ENCODE results near the gene NFATC3. TPM values are rescaled to one million over a fixed set of nuclear protein-coding genes. Genes with fewer than 3 reads are reported as not detected.

Gene NFATC3
- total RNA-seq, 1 experiment from 2014 or later, result 33.0 TPM

GRCh38 chr16:68246121-68246520 is 161.0 kb downstream of the NFATC3 start:
- H3K9me3 Mint-ChIP-seq, result no peaks in the 10 kb centered on the region
- H2BK15ac ChIP-seq (ENCODE audit: low read depth, low read length), result no peak overlapping the region
- no peak overlapping the region for H3K9ac ChIP-seq (ENCODE audit: extremely low read depth, insufficient read length, low read length)

More at GRCh38 chr16:68246121-68246520, 161.0 kb downstream of the NFATC3 start:
- H3K9me3 ChIP-seq (ENCODE audit: control insufficient read depth, low read depth, low read length), result no peaks in the 10 kb centered on the region
- no peak overlapping the region for H4K5ac ChIP-seq (ENCODE audit: insufficient read length, low read depth, low read length)
- H4K8ac ChIP-seq (replicated peaks; ENCODE audit: insufficient read length, low read depth, low read length), result no peak overlapping the region
- no peaks in the 10 kb centered on the region for H3K79me2 ChIP-seq (ENCODE audit: insufficient read depth, low read length)
- no peak overlapping the region for H3K23ac ChIP-seq (ENCODE audit: insufficient read length, low read depth, low read length)
- H3K27me3 ChIP-seq (ENCODE audit: insufficient read depth, low read length), result no peaks in the 10 kb centered on the region; the same call in 1 of the 2 replicates
- no peak overlapping the region for H2BK20ac ChIP-seq (ENCODE audit: low read depth, low read length, poor library complexity, severe bottlenecking)
- no CpG with 5 or more reads among the region's 7 CpGs for WGBS (ENCODE audit: extremely low coverage, insufficient read length, low lambda C conversion rate)
- no peak overlapping the region for H3K18ac ChIP-seq (ENCODE audit: insufficient read length, low read depth, low read length)
- H2BK12ac ChIP-seq (ENCODE audit: insufficient read length, low read depth, low read length), result no peak overlapping the region
- H4K91ac ChIP-seq (ENCODE audit: insufficient read length, low read depth, low read length), result no peak overlapping the region
- no peak overlapping the region for H3K4me2 ChIP-seq (ENCODE audit: insufficient read depth, insufficient read length, low read length)
- no peaks in the 10 kb centered on the region for H4K20me1 ChIP-seq (ENCODE audit: control insufficient read depth, insufficient read depth, insufficient read length)
- no peaks in the 10 kb centered on the region for H3K4me1 ChIP-seq (ENCODE audit: insufficient read depth, low read length)
- no peak overlapping the region; a peak in 1 of 7 replicates for H3K27ac Mint-ChIP-seq
- peaks cover 11% of the 10 kb centered on the region for H3K23me2 ChIP-seq (ENCODE audit: insufficient read length, low read depth, low read length, poor library complexity, severe bottlenecking)
- peaks cover 15 to 16% of the 10 kb centered on the region in 2 experiments for H3K4me1 Mint-ChIP-seq
- peak overlapping the region; percentile 88 to 93 for H3K4me3 Mint-ChIP-seq
- H3K36me3 Mint-ChIP-seq (ENCODE audit: insufficient read depth in 1 of 3, low read depth in 3 of 3), result peaks cover 1 to 10% (median 7%) of the 10 kb centered on the region in 3 experiments; a peak in 4 of 7 replicates
- H3K56ac ChIP-seq (ENCODE audit: insufficient read length, low read depth, low read length), result no peak overlapping the region
- DNase-seq, result no peak
- H3T11ph ChIP-seq (ENCODE audit: low read length), result no peak overlapping the region
- no peak overlapping the region for H3K14ac ChIP-seq (ENCODE audit: insufficient read depth, low read length)
- H2BK120ac ChIP-seq (ENCODE audit: low read depth, low read length, poor library complexity, severe bottlenecking), result no peak overlapping the region
- peaks cover 18% of the 10 kb centered on the region for H3K27me3 Mint-ChIP-seq (ENCODE audit: low read depth)
- H3K79me1 ChIP-seq (ENCODE audit: insufficient read depth, low read depth, low read length, poor library complexity, severe bottlenecking), result no peaks in the 10 kb centered on the region
- TF ChIP-seq CTCF (conservative IDR thresholded peaks at IDR 0.05), result no peak
- no peak overlapping the region for H3K4ac ChIP-seq (ENCODE audit: low read depth, low read length)
- no peak overlapping the region for H2BK5ac ChIP-seq (ENCODE audit: insufficient read length, low read length)
- H3K27ac ChIP-seq (ENCODE audit: insufficient read length, low read depth, low read length), result no peak overlapping the region
- H2AK5ac ChIP-seq (ENCODE audit: insufficient read length, low read length), result no peak overlapping the region
- H2AFZ ChIP-seq (ENCODE audit: low read length), result no peak overlapping the region
